Right lobe of liver (tissue), 4 donors: Measurements from ENCODE around the gene ANKS6.

Experiments used
- CTCF ChIP-seq, 4 donors: fragments of 200-600 bp in 3 of 4; fragments of 450-650 bp in 1 of 4; IDR thresholded peaks; one replicate each; pipeline versions ENCODE4 v1.5.1 to v1.8.0; 2016 to 2022; ENCODE audit warnings: antibody characterized with exemption in 4 of 4, mild to moderate bottlenecking in 2 of 4
- POLR2A ChIP-seq: fragments of 450-650 bp; IDR thresholded peaks from one replicate; pipeline ENCODE4 v1.6.1; 2017; ENCODE audit warnings: antibody characterized with exemption, mild to moderate bottlenecking
- donor health status: DM: no; HTN: no; CAD: no.
- donor health status: DM: no; HTN: no; CAD: no.
- donor health status: DM: no; HTN: yes; CAD: no.

- TF ChIP-seq CTCF (IDR thresholded peaks at IDR 0.05) (no peak), POLR2A (no peak)
Observed at GRCh38 chr9:98810102-98810842, 13.9 kb upstream of the ANKS6 start.
